Brain microvascular endothelial cell (primary cell): ENCODE results near the gene SHMT2.

ENCODE experiments used
- DNase-seq: peaks from one replicate; pipeline ENCODE4 v3.0.0-alpha.2; 2020
- H3K27ac ChIP-seq: fragments of 250-450 bp; sonication (Bioruptor Pico); 2 replicates; pipeline ENCODE4 v1.5.1; 2020; ENCODE audit warnings: mild to moderate bottlenecking, moderate library complexity
- H3K27me3 ChIP-seq: fragments of 250-450 bp; sonication (Bioruptor Pico); replicated peaks from 2 replicates; pipeline ENCODE4 v1.5.1; 2020; ENCODE audit warnings: mild to moderate bottlenecking
- H3K36me3 ChIP-seq: fragments of 250-450 bp; sonication (Bioruptor Pico); replicated peaks from 2 replicates; pipeline ENCODE4 v1.5.1; 2020; ENCODE audit warnings: mild to moderate bottlenecking
- H3K4me3 ChIP-seq: 2 replicates; pipeline ENCODE4 v1.5.1; 2011; ENCODE audit warnings: low read depth, mild to moderate bottlenecking, control low read depth, low read length, moderate library complexity
- in situ Hi-C: cut with HindIII; loops from 2 replicates; pipeline ENCODE4 v1.10.0; 2017; ENCODE audit warnings: low sequenced_read_pairs, low pct_ligation_motif_present
- TF ChIP-seq, protein P1 (sequence below): IDR thresholded peaks from 2 replicates; pipeline ENCODE4 v1.5.1; 2011; ENCODE audit warnings: low read depth, mild to moderate bottlenecking, moderate library complexity, low read length, control low read depth, inconsistent platforms; ENCODE audit errors: missing control alignments

Gene SHMT2

DNA sequence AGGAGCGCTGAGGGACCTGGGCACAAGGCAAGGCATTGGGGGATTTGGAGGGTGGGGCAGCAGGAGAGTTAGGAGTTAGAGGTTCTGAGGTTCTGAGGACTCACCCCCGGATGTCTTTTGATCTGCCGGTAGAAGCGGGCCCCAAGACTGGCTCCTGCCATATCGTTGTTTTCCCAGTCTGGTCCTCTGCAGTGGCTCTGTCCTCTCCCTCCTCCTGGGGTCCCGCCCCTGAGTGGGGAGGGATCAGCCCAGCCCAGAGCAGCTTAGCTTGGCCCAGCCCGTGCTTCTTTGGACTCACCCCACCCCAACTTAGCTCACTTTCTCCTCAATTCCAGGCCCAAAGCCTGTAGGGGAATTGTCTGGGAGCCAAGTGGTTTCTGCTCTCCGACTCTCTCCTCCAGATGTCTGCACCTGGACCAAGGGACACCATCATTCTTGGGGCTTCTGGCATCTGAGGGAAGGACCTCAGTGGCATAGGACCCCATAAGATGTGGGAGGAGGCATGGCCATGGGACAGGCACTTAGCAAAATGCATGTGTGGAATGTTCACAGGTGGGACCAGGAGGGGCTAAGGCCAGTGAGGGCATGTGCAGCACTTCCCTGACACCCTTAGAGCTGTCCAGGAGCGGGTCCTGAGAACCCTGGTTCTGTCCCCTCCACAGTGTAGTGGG, 7.5 kb downstream of the SHMT2 start:
- Histone ChIP-seq H3K4me3 (no peak overlapping the region), H3K27ac (no peak overlapping the region), H3K27me3 (peaks cover 12% of the 10 kb centered on the region), H3K36me3 (peaks cover 30% of the 10 kb centered on the region)
- TF ChIP-seq, protein P1, sequence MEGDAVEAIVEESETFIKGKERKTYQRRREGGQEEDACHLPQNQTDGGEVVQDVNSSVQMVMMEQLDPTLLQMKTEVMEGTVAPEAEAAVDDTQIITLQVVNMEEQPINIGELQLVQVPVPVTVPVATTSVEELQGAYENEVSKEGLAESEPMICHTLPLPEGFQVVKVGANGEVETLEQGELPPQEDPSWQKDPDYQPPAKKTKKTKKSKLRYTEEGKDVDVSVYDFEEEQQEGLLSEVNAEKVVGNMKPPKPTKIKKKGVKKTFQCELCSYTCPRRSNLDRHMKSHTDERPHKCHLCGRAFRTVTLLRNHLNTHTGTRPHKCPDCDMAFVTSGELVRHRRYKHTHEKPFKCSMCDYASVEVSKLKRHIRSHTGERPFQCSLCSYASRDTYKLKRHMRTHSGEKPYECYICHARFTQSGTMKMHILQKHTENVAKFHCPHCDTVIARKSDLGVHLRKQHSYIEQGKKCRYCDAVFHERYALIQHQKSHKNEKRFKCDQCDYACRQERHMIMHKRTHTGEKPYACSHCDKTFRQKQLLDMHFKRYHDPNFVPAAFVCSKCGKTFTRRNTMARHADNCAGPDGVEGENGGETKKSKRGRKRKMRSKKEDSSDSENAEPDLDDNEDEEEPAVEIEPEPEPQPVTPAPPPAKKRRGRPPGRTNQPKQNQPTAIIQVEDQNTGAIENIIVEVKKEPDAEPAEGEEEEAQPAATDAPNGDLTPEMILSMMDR: no peak
- no peak for DNase-seq
- in situ Hi-C loops: no loop called here

DNA sequence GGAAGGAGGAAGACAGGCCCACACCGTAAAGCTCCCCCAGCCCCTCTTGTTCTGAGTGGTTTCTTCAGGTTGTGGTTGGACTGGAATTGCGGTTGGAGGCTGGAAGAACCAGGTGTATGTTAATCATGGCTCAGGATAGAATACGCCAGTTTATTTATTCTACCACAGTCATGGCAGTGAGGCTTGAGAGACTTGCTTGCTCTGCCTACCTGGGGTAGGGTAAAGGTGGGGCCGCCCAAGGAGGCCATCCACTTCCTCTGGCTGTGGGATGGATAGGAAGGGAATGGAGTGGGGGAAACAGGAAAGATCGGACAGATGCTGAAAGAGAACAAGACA, 8.1 kb downstream of the SHMT2 start:
- TF ChIP-seq, protein P1: no peak
- DNase-seq: no peak
- Histone ChIP-seq H3K36me3 (peaks cover 25% of the 10 kb centered on the region), H3K27me3 (peaks cover 17% of the 10 kb centered on the region), H3K27ac (no peak overlapping the region), H3K4me3 (no peak overlapping the region)
- in situ Hi-C loops: no loop called here

DNA sequence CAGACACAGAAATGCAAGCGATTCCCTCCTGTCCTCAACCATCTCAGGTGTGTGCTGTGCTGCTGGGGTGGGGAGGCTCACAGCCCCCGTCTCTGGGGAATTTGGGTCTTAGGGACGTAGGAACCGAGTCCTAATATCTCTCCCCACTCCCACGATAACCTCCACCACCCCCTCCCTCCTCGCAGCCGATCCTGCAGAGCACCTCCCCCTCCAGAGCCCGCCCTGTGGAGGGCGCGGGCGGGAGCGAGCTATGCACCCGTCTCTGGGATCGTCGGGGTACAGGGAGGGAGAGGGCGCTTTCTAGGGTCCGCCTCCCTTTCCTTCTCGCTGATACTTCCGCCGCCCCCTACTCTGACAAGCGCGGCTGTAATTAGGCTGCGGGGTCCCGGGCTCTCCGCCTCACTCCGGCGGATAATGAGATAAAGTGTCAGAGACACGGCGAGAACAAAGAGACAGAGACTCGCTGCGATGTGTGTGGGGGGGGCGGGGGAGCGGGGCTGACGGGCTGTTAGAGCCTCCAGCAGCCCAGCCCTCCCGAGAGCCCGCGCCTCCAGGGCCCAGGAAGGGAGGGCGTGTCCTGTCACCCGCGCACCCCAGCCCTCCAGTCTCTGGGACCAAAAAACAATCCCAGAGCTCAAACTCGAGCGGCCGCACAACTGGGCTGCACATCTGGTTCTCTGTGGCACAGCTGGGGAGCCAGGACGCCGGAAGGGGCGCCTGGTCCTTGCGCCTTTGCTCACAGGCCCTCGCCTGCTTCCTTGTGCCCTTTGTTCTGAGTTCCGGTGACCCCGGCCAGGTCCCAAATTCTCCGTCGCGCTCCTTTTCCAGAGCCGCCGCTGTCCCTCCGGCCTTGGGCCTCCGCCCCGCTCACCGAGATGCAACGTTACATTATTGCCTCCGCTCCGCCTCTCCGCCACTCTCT, 8.7 kb downstream of the SHMT2 start:
- Histone ChIP-seq H3K4me3 (peak overlapping the region; percentile 48), H3K27me3 (peaks cover 20% of the 10 kb centered on the region), H3K36me3 (peaks cover 18% of the 10 kb centered on the region), H3K27ac (no peak overlapping the region)
- TF ChIP-seq, protein P1: no peak
- in situ Hi-C loops: no loop called here
- no peak for DNase-seq

DNA sequence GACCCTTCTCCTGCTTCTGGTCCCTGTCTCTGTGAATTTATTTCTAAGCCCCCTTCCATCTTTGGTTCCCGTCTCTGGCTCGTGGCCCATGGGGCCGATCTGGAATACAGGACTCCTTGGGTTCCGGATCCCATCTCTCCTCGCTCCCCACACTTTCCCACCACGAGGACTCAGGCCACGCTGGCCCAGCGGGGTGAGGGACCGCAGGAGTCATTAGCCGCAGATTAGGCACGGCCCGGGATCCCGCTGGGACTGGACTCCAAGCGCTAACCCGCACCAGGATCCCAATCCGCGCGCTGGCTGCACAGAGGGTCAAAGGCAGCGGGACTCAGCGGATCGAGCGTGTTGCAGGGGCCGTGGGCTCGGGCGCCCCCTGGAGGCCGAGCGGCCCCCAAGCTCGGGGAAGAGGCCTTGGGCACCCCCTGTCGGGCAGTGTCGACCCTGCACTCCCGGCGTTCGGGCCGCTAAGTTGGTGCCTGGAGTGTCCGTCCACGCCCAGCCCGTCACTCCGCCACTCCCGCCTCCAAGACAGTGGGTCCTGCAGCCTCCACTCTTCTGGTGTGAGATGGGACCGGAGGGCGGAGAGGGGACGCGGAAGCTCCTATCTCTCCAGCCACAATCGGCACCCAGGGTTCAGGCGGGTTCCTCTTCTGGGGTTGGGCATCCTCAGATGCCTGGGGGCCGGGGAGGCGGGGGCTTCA, 9.5 kb downstream of the SHMT2 start:
- peaks cover 20% of the 10 kb centered on the region for H3K27me3 ChIP-seq

DNA sequence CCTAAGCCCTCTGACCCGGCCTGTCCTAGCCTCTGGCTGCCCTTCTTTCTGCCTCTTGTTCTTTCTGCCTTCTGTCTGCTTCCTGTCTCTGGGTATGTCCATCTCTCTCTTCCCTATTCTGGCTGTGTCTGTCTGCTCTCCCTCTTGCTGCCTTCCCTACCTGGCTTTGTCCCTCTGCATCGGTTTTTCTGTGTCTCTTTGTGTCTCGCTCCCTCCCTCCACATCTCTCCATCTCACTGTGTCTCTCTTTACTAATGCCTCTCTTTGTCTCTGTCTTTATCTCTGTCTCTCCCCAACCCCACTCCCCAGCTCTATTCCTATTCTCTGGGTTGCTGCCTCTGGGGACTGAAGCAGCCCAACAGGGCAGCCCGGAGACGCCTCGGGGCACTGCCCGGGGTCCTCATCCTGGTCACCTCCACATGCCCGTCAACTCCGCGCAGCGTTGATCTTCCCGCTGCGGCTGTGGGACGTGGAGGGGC, 10.1 kb downstream of the SHMT2 start:
- Histone ChIP-seq H3K36me3 (peaks cover 6% of the 10 kb centered on the region), H3K27ac (no peak overlapping the region), H3K4me3 (peak overlapping the region; percentile 58), H3K27me3 (peaks cover 20% of the 10 kb centered on the region)
- TF ChIP-seq, protein P1: no peak
- in situ Hi-C loops: no loop called here
- DNase-seq: no peak

More for the DNA sequence above, 9.5 kb downstream of the SHMT2 start:
- no peak overlapping the region for H3K27ac ChIP-seq
- peak; percentile 76 for DNase-seq
- TF ChIP-seq, protein P1: peak; percentile 100
- peak overlapping the region; percentile 58 for H3K4me3 ChIP-seq
- in situ Hi-C loops: no loop called here
- peaks cover 11% of the 10 kb centered on the region for H3K36me3 ChIP-seq
